ENCODE data around the gene RPLP2.

RPLP2 gene

DNA sequence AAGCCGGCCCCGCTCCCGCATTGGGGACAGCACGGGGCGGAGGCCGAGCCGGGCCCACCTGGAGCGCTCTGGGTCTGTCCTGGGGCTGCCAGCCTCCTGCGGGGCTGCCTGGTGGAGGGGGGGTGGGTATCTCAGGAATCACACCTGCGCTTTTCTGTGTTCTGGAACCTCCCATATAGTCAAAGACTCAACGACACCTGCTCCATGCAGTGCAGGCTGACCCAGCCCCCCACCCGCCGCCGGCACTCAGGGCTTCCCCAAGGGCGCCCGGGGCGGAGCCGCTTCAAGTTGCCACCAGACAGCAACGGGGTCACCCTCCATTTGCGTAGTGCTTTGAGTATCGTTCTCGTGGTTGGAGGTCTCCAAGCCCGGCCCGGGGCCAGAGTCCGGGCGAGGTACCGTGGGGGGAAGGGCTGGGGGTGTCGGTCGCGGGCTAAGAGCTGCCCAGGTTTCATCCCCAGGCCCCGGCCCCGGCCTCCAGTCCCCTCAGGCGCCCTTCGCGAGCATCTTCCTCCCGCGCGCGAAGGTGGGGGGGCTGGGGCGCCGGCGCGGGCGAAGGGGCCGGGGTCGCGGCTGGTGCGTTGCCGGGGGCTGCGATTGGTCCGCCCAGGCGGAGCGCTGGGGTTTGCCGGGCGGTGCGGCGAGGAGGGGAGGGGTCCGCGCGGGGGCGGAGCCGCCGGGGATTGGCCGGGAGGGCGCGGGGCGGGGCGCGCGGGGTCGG lies 39.5 kb downstream of the RPLP2 start:
- Histone ChIP-seq H3K27me3 (peaks cover 0 to 25% of the 10 kb centered on the region in 2 donors), H3K27ac (no peak overlapping the region), H3K4me3 (peak overlapping the region; percentile 38 to 46), H3K9me3 (no peaks in the 10 kb centered on the region), H3K36me3 (peaks cover 0 to 13% (median 0%) of the 10 kb centered on the region in 3 donors), H3K4me1 (peaks cover 4 to 60% (median 57%) of the 10 kb centered on the region in 4 donors)
- no peak for TF ChIP-seq CTCF (IDR thresholded peaks at IDR 0.05)
- no peak for DNase-seq
- intact Hi-C loops (cut with DNase I; ENCODE audit: low total_unique reads) = no loop called here

- TF ChIP-seq CTCF (IDR thresholded peaks at IDR 0.05) = no peak
- peaks cover 0 to 25% of the 10 kb centered on the region in 2 donors for H3K27me3 ChIP-seq
- H3K4me1 ChIP-seq = peaks cover 2 to 51% (median 48%) of the 10 kb centered on the region in 4 donors
- H3K36me3 ChIP-seq = peaks cover 0 to 17% (median 3%) of the 10 kb centered on the region in 3 donors
- H3K27ac ChIP-seq = no peak overlapping the region
- no peaks in the 10 kb centered on the region for H3K9me3 ChIP-seq
- intact Hi-C loops (cut with DNase I; ENCODE audit: low total_unique reads) = no loop called here
- peak overlapping the region; percentile 38 to 46 for H3K4me3 ChIP-seq
- no peak for DNase-seq
Measured at GRCh38 chr11:849951-850774, 40.4 kb downstream of the RPLP2 start.

GRCh38 chr11:850775-851763 lies 41.3 kb downstream of the RPLP2 start:
- H3K27me3 ChIP-seq = peaks cover 0 to 25% of the 10 kb centered on the region in 2 donors
- H3K4me1 ChIP-seq = peaks cover 0 to 45% (median 39%) of the 10 kb centered on the region in 4 donors
- intact Hi-C loops (cut with DNase I; ENCODE audit: low total_unique reads) = no loop called here
- no peak for DNase-seq
- H3K4me3 ChIP-seq = no peak overlapping the region
- no peak for TF ChIP-seq CTCF (IDR thresholded peaks at IDR 0.05)
- H3K27ac ChIP-seq = no peak overlapping the region
- H3K9me3 ChIP-seq = no peaks in the 10 kb centered on the region
- peaks cover 0 to 26% (median 3%) of the 10 kb centered on the region in 3 donors for H3K36me3 ChIP-seq

- H3K27me3 ChIP-seq = peaks cover 0 to 18% of the 10 kb centered on the region in 2 donors
- intact Hi-C loops (cut with DNase I; ENCODE audit: low total_unique reads) = no loop called here
- peaks cover 0 to 38% (median 33%) of the 10 kb centered on the region in 4 donors for H3K4me1 ChIP-seq
- no peak for DNase-seq
- peaks cover 0 to 27% (median 3%) of the 10 kb centered on the region in 3 donors for H3K36me3 ChIP-seq
- no peaks in the 10 kb centered on the region for H3K9me3 ChIP-seq
- no peak for TF ChIP-seq CTCF (IDR thresholded peaks at IDR 0.05)
- H3K27ac ChIP-seq = no peak overlapping the region
- no peak overlapping the region for H3K4me3 ChIP-seq
Measured at GRCh38 chr11:852762-853161, 43.0 kb downstream of the RPLP2 start.

Data from tibial artery (tissue), 4 donors.